ENCODE data around the gene DFFB. TPM values are rescaled to one million over a fixed set of nuclear protein-coding genes. Genes with fewer than 3 reads are reported as not detected.

DFFB gene
- polyA plus RNA-seq, 3 donors, result 5.9 to 14.7 (median 6.6) TPM

DNA sequence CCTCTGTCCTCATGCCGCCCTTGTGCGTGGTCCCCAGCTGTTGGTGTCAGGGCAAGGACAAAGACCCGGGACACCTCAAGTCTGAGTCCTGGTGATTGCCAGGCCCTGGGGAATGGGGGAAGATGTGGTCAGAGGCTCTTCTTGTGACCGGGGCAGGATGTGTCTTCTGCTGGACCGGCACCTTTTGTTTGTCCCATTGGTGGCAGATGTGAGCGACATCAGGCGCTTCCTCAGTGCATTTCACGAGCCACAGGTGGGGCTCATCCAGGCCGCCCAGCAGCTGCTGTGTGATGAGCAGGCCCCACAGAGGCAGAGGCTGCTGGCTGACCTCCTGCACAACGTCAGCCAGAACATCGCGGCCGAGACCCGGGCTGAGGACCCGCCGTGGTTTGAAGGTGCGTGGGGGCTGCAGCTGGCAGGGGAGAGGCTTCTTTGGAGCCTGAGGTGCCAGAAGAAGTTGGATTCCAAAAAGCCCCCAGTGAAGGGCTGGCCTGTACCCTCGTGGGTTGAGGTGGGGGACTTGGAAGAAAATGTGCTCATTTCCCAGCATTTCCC, 8.4 kb downstream of the DFFB start:
- no peak overlapping the region for H3K9ac ChIP-seq (ENCODE audit: insufficient read depth, low read length, poor library complexity, severe bottlenecking)
- Mint-ChIP-seq H3K36me3 (peaks cover 34 to 46% of the 10 kb centered on the region in 2 donors), H3K9me3 (peaks cover 0 to 8% (median 1%) of the 10 kb centered on the region in 7 donors), H3K4me3 (no peak overlapping the region), H3K27ac (no peak overlapping the region), H3K27me3 (ENCODE audit: low read depth in 3 of 3) (peaks cover 0 to 4% (median 0%) of the 10 kb centered on the region in 3 donors), H3K4me1 (peaks cover under 1% of the 10 kb centered on the region)
- intact Hi-C loops (cut with micrococcal nuclease), result no loop called here
- H3K4me2 ChIP-seq (replicated peaks; ENCODE audit: extremely low read depth, low read length, poor library complexity, severe bottlenecking), result no peak overlapping the region
- no peaks in the 10 kb centered on the region for H3K9me3 ChIP-seq (replicated peaks in 1 of 2; ENCODE audit: control insufficient read depth in 1 of 2, insufficient read depth in 1 of 2, low read length in 2 of 2)
- DNase-seq, result no peak
- no peaks in the 10 kb centered on the region for H3K27me3 ChIP-seq (ENCODE audit: control insufficient read depth in 2 of 2, insufficient read depth in 2 of 2, low read length in 2 of 2)
- peaks cover 14 to 45% of the 10 kb centered on the region in 2 donors for H3K36me3 ChIP-seq (replicated peaks in 1 of 2; ENCODE audit: control insufficient read depth in 1 of 2, insufficient read depth in 2 of 2, low read length in 2 of 2)
- no peak overlapping the region for H3K4me3 ChIP-seq (replicated peaks in 1 of 3; ENCODE audit: low read depth in 2 of 3, low read length in 3 of 3)
- H2AFZ ChIP-seq (ENCODE audit: insufficient read depth, low read depth, low read length, poor library complexity, severe bottlenecking), result no peak overlapping the region
- TF ChIP-seq, protein P1, sequence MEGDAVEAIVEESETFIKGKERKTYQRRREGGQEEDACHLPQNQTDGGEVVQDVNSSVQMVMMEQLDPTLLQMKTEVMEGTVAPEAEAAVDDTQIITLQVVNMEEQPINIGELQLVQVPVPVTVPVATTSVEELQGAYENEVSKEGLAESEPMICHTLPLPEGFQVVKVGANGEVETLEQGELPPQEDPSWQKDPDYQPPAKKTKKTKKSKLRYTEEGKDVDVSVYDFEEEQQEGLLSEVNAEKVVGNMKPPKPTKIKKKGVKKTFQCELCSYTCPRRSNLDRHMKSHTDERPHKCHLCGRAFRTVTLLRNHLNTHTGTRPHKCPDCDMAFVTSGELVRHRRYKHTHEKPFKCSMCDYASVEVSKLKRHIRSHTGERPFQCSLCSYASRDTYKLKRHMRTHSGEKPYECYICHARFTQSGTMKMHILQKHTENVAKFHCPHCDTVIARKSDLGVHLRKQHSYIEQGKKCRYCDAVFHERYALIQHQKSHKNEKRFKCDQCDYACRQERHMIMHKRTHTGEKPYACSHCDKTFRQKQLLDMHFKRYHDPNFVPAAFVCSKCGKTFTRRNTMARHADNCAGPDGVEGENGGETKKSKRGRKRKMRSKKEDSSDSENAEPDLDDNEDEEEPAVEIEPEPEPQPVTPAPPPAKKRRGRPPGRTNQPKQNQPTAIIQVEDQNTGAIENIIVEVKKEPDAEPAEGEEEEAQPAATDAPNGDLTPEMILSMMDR (IDR thresholded peaks at IDR 0.05), result no peak
- no peaks in the 10 kb centered on the region for H3K4me1 ChIP-seq (ENCODE audit: control insufficient read depth in 1 of 2, insufficient read depth in 2 of 2, low read length in 2 of 2)
- H3K27ac ChIP-seq (ENCODE audit: low read depth in 1 of 2, low read length in 2 of 2), result no peak overlapping the region
- H3K79me2 ChIP-seq (ENCODE audit: insufficient read depth, low read length), result no peaks in the 10 kb centered on the region
- WGBS (ENCODE audit: insufficient coverage), result 96% methylated on average over 15 of the region's 18 CpGs
- no peaks in the 10 kb centered on the region for H4K20me1 ChIP-seq (ENCODE audit: insufficient read depth, low read length)

DNA sequence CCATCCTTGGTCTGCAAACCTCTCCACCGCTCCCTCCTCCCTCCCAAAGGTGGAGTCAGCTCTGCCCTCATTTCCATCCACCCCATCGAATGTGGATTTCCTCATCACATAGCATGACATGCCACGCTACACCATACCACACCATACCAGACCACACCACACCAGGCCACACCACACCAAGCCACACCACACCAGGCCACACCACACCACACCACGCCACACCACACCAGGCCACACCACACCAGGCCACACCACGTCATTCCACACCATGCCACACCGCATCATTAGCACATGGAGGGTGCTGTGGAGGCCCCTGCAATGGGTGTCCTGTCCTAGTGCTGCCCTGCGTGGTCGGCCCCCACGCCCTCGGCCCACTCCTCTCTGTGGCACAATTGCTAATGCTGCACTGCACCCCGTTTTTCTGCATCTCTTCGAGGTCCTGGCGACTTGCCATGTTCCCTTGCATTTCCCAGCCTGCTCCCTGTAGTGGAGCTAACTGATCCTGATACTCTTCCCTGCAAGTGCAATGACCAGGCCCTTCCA, 11.3 kb downstream of the DFFB start:
- Histone ChIP-seq H3K4me3 (replicated peaks in 1 of 3; ENCODE audit: low read depth in 2 of 3, low read length in 3 of 3) (no peak overlapping the region), H3K27ac (ENCODE audit: low read depth in 1 of 2, low read length in 2 of 2) (no peak overlapping the region), H3K4me2 (replicated peaks; ENCODE audit: extremely low read depth, low read length, poor library complexity, severe bottlenecking) (no peak overlapping the region), H3K27me3 (ENCODE audit: control insufficient read depth in 2 of 2, insufficient read depth in 2 of 2, low read length in 2 of 2) (no peaks in the 10 kb centered on the region), H3K4me1 (ENCODE audit: control insufficient read depth in 1 of 2, insufficient read depth in 2 of 2, low read length in 2 of 2) (no peaks in the 10 kb centered on the region), H3K9me3 (replicated peaks in 1 of 2; ENCODE audit: control insufficient read depth in 1 of 2, insufficient read depth in 1 of 2, low read length in 2 of 2) (no peaks in the 10 kb centered on the region), H4K20me1 (ENCODE audit: insufficient read depth, low read length) (no peaks in the 10 kb centered on the region), H3K36me3 (replicated peaks in 1 of 2; ENCODE audit: control insufficient read depth in 1 of 2, insufficient read depth in 2 of 2, low read length in 2 of 2) (peaks cover 28 to 63% of the 10 kb centered on the region in 2 donors), H3K9ac (ENCODE audit: insufficient read depth, low read length, poor library complexity, severe bottlenecking) (no peak overlapping the region), H2AFZ (ENCODE audit: insufficient read depth, low read depth, low read length, poor library complexity, severe bottlenecking) (no peak overlapping the region), H3K79me2 (ENCODE audit: insufficient read depth, low read length) (no peaks in the 10 kb centered on the region)
- Mint-ChIP-seq H3K4me3 (no peak overlapping the region), H3K9me3 (peaks cover 0 to 11% (median 4%) of the 10 kb centered on the region in 7 donors), H3K27me3 (ENCODE audit: low read depth in 3 of 3) (peaks cover 0 to 3% (median 0%) of the 10 kb centered on the region in 3 donors), H3K27ac (peak overlapping the region in 4 of 7 donors; percentile 1 to 53 (median 26)), H3K36me3 (peaks cover 48 to 74% of the 10 kb centered on the region in 2 donors), H3K4me1 (no peaks in the 10 kb centered on the region)
- intact Hi-C loops (cut with micrococcal nuclease), result no loop called here
- 85% methylated on average over 12 of the region's 13 CpGs for WGBS (ENCODE audit: insufficient coverage)
- no peak for DNase-seq
- TF ChIP-seq, protein P1 (IDR thresholded peaks at IDR 0.05), result no peak

Measured in CD14-positive monocyte (primary cell).